ENCODE results near the gene SP2.

SP2 gene

DNA sequence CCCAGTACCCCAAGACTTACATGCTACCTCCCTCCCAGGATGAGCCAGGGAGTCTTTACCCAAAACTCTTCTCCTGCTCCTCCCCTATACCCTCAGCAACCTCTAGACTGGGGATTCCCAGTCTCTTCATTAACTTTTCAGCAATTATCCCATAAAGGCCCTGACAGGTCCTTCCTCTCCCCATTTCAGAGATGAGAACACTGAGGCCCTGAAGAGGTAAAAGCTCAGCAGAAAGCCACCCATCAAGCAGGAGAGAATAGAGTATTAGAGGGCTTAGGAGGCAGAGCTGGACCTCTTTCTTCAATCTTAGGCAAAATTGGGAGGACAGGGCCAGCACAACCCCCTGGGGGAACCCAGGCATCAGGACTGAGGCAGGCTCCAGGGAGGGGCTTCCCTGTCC is 39.2 kb upstream of the SP2 start:
- Histone ChIP-seq H3K9me3 (ENCODE audit: low read length) (no peaks in the 10 kb centered on the region), H3K27me3 (ENCODE audit: control insufficient read depth in 1 of 2, insufficient read depth in 2 of 2, low read length in 2 of 2) (peaks cover 64 to 70% of the 10 kb centered on the region in 2 donors)

DNA sequence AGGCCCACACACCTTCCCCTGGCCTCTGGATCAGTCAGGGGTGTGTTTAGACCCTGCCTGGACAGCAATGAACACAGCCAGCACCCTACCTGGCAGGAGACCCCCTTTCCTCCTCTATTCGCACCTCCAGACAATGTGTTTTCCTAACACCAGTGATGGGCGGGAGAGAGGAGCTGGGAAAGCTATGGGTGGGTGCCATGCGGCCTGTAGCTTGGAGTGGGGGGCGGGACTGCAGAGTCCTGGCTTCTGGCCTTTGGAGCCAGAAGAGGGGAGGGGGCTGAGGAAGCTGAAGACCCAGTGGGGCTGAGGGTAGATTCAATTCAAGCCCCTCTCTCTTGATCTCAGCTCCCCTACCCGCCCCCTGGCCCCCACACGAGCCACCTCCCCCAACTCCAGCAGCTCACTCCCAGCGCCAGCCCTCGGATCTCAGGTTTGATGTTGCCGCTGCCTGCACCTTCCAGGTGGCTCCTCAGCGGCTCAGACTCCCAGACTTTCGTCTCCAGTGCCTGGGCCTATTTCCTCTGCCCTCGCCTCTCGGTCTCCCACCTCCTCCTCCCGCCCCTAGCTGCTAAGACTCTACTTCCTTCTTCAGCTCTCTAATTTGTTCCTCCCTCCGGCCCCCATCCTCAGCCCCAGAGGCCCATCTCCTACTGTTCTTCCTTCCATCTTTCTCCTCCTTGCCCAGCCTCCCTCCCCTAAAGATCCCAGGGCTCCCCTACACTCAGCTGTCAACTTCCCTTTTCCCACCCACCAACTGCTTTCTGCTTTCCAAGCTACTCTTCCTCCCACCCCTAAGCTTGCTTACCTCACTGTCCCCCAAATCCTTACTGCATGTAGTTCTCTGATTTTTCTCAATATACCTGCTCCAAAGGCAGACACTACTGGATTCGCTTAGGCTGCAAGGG is 38.2 kb upstream of the SP2 start:
- Histone ChIP-seq H3K9me3 (ENCODE audit: low read length) (no peaks in the 10 kb centered on the region), H3K36me3 (ENCODE audit: insufficient read depth, low read length) (no peaks in the 10 kb centered on the region), H3K27me3 (ENCODE audit: control insufficient read depth in 1 of 2, insufficient read depth in 2 of 2, low read length in 2 of 2) (peaks cover 54 to 61% of the 10 kb centered on the region in 2 donors), H3K4me3 (ENCODE audit: low read depth in 1 of 2, low read length in 2 of 2) (no peak overlapping the region), H3K9ac (ENCODE audit: low read length) (no peak overlapping the region), H3K27ac (ENCODE audit: low read depth, low read length) (no peak overlapping the region), H3K4me1 (ENCODE audit: insufficient read depth, low read length) (no peaks in the 10 kb centered on the region)

More for the DNA sequence above, 39.2 kb upstream of the SP2 start:
- H3K27ac ChIP-seq (ENCODE audit: low read depth, low read length): no peak overlapping the region
- H3K9ac ChIP-seq (ENCODE audit: low read length): no peak overlapping the region
- no peaks in the 10 kb centered on the region for H3K36me3 ChIP-seq (ENCODE audit: insufficient read depth, low read length)
- no peaks in the 10 kb centered on the region for H3K4me1 ChIP-seq (ENCODE audit: insufficient read depth, low read length)
- H3K4me3 ChIP-seq (ENCODE audit: low read depth in 1 of 2, low read length in 2 of 2): no peak overlapping the region

DNA sequence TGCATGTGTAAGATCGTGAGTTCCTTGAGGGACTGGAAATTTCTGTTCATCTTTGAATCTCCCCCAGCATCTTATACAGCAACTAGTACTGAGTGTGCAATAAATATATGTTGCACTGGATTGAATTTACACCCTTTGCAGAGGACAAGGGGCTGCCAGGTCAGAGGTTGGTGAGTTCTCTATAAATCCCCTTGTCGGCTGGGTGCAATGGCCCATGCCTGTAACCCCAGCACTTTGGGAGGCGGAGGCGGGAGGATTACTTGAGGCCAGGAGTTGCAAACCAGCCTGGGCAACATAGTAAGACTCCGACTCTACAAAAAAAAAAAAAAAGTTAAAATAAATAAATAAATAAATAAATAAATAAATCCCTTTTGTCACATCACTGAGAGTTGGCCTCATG is 35.6 kb upstream of the SP2 start:
- H3K27ac ChIP-seq (ENCODE audit: low read depth, low read length): no peak overlapping the region
- no peaks in the 10 kb centered on the region for H3K4me1 ChIP-seq (ENCODE audit: insufficient read depth, low read length)
- H3K4me3 ChIP-seq (ENCODE audit: low read depth in 1 of 2, low read length in 2 of 2): no peak overlapping the region
- no peaks in the 10 kb centered on the region for H3K9me3 ChIP-seq (ENCODE audit: low read length)
- no peaks in the 10 kb centered on the region for H3K36me3 ChIP-seq (ENCODE audit: insufficient read depth, low read length)
- no peak overlapping the region for H3K9ac ChIP-seq (ENCODE audit: low read length)
- H3K27me3 ChIP-seq (ENCODE audit: control insufficient read depth in 1 of 2, insufficient read depth in 2 of 2, low read length in 2 of 2): peaks cover 29 to 42% of the 10 kb centered on the region in 2 donors

DNA sequence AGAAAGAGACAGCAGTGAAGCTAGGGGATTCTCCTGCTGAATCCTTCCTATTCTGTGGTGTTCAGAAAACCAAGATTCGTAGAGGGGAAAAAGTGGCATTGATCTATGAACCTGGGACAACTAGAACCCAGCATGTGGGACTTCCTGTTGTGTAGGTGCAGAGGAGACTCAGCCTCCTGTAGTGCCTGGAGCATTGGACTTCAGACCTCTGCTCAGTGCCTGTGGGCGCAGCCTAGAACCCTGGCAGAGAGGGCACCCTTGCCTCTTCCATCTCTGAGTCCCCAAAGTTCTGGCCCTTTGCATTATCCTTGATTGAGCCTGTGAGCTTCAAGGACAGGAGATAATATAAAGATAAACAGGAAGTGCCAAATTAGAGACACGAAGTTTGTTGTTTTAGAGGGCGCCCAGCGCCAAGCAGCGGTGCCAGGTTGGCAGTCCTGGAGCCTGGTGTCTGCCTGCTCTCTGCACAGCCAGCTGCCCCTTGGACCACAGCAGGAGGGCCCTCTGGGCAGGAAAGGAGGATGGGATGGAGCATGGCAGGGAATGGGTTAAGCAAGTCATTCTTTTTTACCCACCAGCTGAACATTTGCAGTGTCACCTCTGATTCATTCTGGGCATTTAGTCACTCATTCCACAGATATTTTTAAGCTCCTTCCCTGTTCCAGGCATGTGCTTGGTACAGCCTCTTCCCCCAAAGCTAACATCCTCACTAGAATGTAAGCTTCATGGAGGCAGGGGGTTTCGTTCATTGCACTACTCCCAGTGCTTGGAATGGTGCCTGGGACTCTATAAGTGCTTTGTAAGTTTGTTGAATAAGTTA is 33.2 kb upstream of the SP2 start:
- Histone ChIP-seq H3K4me3 (ENCODE audit: low read depth in 1 of 2, low read length in 2 of 2) (no peak overlapping the region), H3K9ac (ENCODE audit: low read length) (no peak overlapping the region), H3K9me3 (ENCODE audit: low read length) (no peaks in the 10 kb centered on the region), H3K27me3 (ENCODE audit: control insufficient read depth in 1 of 2, insufficient read depth in 2 of 2, low read length in 2 of 2) (peaks cover 13 to 26% of the 10 kb centered on the region in 2 donors), H3K27ac (ENCODE audit: low read depth, low read length) (no peak overlapping the region), H3K36me3 (ENCODE audit: insufficient read depth, low read length) (no peaks in the 10 kb centered on the region), H3K4me1 (ENCODE audit: insufficient read depth, low read length) (no peaks in the 10 kb centered on the region)

DNA sequence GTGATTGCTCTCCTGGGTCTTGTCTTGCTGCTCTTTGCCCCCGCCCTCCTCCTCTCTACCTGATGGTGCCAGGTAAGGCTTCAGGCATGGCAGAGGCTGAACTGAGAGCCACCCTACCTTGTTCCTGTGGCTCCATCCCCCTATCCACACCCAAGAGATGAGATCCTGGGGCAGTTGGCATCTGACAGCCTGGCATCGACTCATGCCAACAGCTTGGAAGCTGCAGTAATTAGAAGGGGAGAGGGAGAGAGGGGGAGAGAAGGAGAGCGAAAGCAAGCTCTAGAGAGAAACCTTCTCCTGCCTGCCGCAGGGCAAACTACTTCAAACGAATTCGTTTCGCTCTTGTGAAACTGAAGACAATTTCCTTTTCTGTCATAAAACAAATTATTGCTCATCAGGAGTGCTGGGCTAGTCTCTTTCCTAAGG is 31.2 kb upstream of the SP2 start:
- H3K27ac ChIP-seq (ENCODE audit: low read depth, low read length): no peak overlapping the region
- H3K36me3 ChIP-seq (ENCODE audit: insufficient read depth, low read length): no peaks in the 10 kb centered on the region
- H3K4me3 ChIP-seq (ENCODE audit: low read depth in 1 of 2, low read length in 2 of 2): no peak overlapping the region
- no peaks in the 10 kb centered on the region for H3K4me1 ChIP-seq (ENCODE audit: insufficient read depth, low read length)
- H3K27me3 ChIP-seq (ENCODE audit: control insufficient read depth in 1 of 2, insufficient read depth in 2 of 2, low read length in 2 of 2): peaks cover 10 to 15% of the 10 kb centered on the region in 2 donors
- no peak overlapping the region for H3K9ac ChIP-seq (ENCODE audit: low read length)
- no peaks in the 10 kb centered on the region for H3K9me3 ChIP-seq (ENCODE audit: low read length)

DNA sequence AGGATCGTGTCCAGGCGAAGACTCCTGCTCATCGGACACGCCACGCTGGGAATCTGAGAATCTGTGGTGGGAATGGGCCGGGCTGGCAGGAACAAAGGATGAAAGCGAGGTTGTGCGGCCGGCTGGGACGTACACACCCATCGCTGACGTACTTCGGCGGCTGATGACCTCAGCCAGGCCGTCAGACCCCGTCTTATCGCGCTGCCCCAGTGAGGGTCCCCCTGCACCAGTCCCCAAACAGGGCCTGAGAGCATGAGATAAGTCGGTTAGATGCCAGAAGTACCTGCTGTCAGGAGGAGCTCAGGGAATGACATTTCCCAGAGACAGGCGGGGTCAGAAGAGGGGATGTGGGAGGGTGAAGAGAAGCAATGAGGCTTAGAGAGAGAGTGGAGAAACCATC is 29.1 kb upstream of the SP2 start:
- H3K36me3 ChIP-seq (ENCODE audit: insufficient read depth, low read length): no peaks in the 10 kb centered on the region

DNA sequence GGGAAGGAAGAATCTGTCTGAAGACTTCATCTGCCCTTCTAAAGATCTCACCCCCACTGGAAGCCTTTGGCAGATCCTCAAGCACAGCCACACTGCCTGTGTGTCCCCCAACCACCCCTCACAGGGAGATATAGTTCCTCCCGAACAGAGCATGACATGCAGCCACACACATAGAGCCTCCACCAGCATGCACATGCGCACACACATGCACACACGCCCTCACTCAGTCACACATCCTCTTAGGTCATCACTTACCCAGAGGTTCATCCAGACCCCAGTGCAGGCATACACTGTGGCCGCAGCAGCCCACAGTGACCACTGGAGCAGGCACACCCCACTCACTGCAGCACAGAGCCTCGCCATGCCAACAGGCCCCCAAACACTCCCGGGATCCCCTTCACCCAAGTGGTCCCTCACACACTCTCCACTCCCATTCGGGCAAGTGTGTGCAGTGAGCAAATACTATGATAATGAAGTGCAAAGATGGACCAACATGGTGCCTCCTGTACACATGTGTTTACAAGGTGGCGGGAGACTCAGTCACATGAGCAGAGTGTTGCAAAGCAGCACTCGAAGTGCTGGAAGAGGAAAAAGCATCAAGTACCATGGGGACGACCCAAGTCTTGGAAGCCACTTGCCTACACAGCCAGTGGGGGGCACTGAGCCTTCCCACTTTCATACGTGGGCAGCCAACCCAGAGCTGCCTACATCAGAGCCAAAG is 28.1 kb upstream of the SP2 start:
- H3K27ac ChIP-seq (ENCODE audit: low read depth, low read length): no peak overlapping the region
- H3K9ac ChIP-seq (ENCODE audit: low read length): no peak overlapping the region
- peaks cover 9 to 38% of the 10 kb centered on the region in 2 donors for H3K27me3 ChIP-seq (ENCODE audit: control insufficient read depth in 1 of 2, insufficient read depth in 2 of 2, low read length in 2 of 2)
- no peaks in the 10 kb centered on the region for H3K9me3 ChIP-seq (ENCODE audit: low read length)
- H3K4me1 ChIP-seq (ENCODE audit: insufficient read depth, low read length): no peaks in the 10 kb centered on the region
- no peaks in the 10 kb centered on the region for H3K36me3 ChIP-seq (ENCODE audit: insufficient read depth, low read length)
- no peak overlapping the region for H3K4me3 ChIP-seq (ENCODE audit: low read depth in 1 of 2, low read length in 2 of 2)

More for the DNA sequence above, 29.1 kb upstream of the SP2 start:
- no peaks in the 10 kb centered on the region for H3K4me1 ChIP-seq (ENCODE audit: insufficient read depth, low read length)
- H3K4me3 ChIP-seq (ENCODE audit: low read depth in 1 of 2, low read length in 2 of 2): no peak overlapping the region
- H3K27ac ChIP-seq (ENCODE audit: low read depth, low read length): no peak overlapping the region
- H3K9me3 ChIP-seq (ENCODE audit: low read length): no peaks in the 10 kb centered on the region
- H3K27me3 ChIP-seq (ENCODE audit: control insufficient read depth in 1 of 2, insufficient read depth in 2 of 2, low read length in 2 of 2): peaks cover 9 to 27% of the 10 kb centered on the region in 2 donors
- H3K9ac ChIP-seq (ENCODE audit: low read length): no peak overlapping the region

DNA sequence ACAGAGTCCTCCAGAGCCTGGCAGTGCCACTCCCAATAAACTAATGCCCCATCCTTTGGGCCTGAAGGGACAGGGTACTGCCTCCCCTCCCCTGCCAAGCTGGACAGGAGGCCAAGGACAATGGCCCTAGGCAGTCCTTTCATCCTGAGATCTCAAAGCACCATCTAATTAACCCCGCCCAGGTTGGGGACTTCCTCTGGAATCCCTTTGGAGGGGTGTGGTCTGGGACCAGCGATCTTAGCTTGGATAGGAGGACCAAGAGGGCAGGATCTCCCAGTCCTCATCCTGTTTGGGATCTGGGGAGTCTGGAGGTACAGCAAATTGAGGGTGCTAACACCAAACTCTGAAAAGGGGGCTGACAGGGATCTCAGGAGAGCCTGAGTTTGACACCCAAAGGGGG is 26.9 kb upstream of the SP2 start:
- H3K27me3 ChIP-seq (ENCODE audit: control insufficient read depth in 1 of 2, insufficient read depth in 2 of 2, low read length in 2 of 2): peaks cover 9 to 45% of the 10 kb centered on the region in 2 donors
- H3K27ac ChIP-seq (ENCODE audit: low read depth, low read length): no peak overlapping the region
- no peaks in the 10 kb centered on the region for H3K36me3 ChIP-seq (ENCODE audit: insufficient read depth, low read length)
- no peak overlapping the region for H3K9ac ChIP-seq (ENCODE audit: low read length)
- no peaks in the 10 kb centered on the region for H3K4me1 ChIP-seq (ENCODE audit: insufficient read depth, low read length)
- no peaks in the 10 kb centered on the region for H3K9me3 ChIP-seq (ENCODE audit: low read length)
- no peak overlapping the region for H3K4me3 ChIP-seq (ENCODE audit: low read depth in 1 of 2, low read length in 2 of 2)

DNA sequence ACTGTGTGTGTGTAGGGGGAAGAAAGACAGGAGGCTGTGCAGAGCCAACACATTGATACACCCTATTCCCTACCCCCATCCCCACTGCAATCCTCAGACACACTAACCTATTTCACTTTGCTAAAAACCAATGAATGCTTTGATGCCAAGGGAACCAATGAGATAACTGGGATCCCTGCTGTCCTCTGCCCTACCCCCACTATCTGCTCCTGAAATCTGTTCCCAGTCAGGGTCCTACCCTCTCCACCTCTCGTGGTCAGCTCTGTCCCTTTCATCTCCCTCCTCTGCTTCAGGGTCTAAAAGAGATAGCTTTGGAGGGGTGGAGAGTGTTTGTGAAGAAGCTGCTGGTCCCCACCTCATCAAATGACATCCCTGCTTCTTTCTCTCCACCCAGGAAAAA is 26.0 kb upstream of the SP2 start:
- no peak overlapping the region for H3K27ac ChIP-seq (ENCODE audit: low read depth, low read length)
- no peaks in the 10 kb centered on the region for H3K9me3 ChIP-seq (ENCODE audit: low read length)
- peaks cover 9 to 46% of the 10 kb centered on the region in 2 donors for H3K27me3 ChIP-seq (ENCODE audit: control insufficient read depth in 1 of 2, insufficient read depth in 2 of 2, low read length in 2 of 2)
- H3K4me3 ChIP-seq (ENCODE audit: low read depth in 1 of 2, low read length in 2 of 2): no peak overlapping the region
- no peaks in the 10 kb centered on the region for H3K36me3 ChIP-seq (ENCODE audit: insufficient read depth, low read length)
- no peak overlapping the region for H3K9ac ChIP-seq (ENCODE audit: low read length)
- no peaks in the 10 kb centered on the region for H3K4me1 ChIP-seq (ENCODE audit: insufficient read depth, low read length)

DNA sequence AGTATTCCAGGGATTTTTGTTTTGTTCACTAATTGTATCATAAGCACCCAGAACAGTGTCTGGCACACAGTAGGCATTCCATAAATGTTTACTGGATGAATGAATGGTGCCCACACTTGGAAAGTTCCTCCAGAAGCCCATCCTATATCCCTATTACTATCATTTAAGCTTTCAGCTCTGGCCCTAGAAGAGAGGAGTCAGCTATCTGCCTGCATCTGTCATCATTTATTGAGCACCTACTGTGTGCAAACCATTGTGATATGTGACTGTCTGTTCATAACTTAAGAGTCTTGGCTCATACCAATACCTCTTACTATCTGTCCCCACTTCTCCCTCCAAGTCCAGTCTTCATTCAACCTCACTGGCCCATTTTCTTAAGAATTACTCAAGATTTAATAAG is 25.0 kb upstream of the SP2 start:
- Histone ChIP-seq H3K4me3 (ENCODE audit: low read depth in 1 of 2, low read length in 2 of 2) (no peak overlapping the region), H3K9me3 (ENCODE audit: low read length) (no peaks in the 10 kb centered on the region), H3K4me1 (ENCODE audit: insufficient read depth, low read length) (no peaks in the 10 kb centered on the region), H3K36me3 (ENCODE audit: insufficient read depth, low read length) (no peaks in the 10 kb centered on the region), H3K27ac (ENCODE audit: low read depth, low read length) (no peak overlapping the region), H3K27me3 (ENCODE audit: control insufficient read depth in 1 of 2, insufficient read depth in 2 of 2, low read length in 2 of 2) (peaks cover 9 to 40% of the 10 kb centered on the region in 2 donors), H3K9ac (ENCODE audit: low read length) (no peak overlapping the region)

DNA sequence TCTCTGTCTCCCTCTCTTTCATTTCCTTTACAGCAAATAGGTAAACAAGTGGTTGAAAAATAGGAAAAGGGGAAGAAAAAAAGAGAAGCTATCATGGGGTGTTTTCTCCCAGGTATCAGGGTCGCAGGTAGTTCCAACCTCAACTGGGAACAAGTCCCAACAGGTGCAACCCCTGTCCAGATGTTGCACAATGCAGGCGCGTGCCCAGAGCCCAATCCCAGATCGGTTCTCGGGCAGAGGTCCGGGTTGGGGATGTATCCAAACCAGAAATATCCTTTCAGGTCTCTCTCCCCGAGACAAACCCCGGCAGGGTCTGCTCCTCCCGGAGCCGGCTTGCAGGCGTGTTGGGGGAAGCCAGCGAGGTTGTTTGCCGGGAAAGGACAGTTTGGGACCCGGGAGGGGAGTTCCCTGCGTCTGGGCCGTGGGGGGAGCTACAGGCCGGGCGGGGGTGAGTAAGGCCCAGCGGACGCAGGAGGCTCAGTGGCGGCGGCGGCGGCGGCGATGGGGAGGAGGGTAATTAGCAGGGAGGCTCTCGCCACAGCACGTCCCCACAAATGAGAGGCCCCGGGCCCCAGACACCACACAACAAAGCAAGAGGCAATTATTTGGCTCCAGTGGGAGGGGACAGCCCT is 23.9 kb upstream of the SP2 start:
- Histone ChIP-seq H3K9me3 (ENCODE audit: low read length) (no peaks in the 10 kb centered on the region), H3K4me3 (ENCODE audit: low read depth in 1 of 2, low read length in 2 of 2) (no peak overlapping the region), H3K36me3 (ENCODE audit: insufficient read depth, low read length) (no peaks in the 10 kb centered on the region), H3K9ac (ENCODE audit: low read length) (no peak overlapping the region), H3K27ac (ENCODE audit: low read depth, low read length) (no peak overlapping the region), H3K27me3 (ENCODE audit: control insufficient read depth in 1 of 2, insufficient read depth in 2 of 2, low read length in 2 of 2) (peaks cover 9 to 38% of the 10 kb centered on the region in 2 donors), H3K4me1 (ENCODE audit: insufficient read depth, low read length) (no peaks in the 10 kb centered on the region)
